ENCODE results near the gene PPARG.

- TF ChIP-seq POLR2A (IDR thresholded peaks at IDR 0.05; ENCODE audit: low read depth, low read length): no peak
- TF ChIP-seq SPI1 (IDR thresholded peaks at IDR 0.05; ENCODE audit: borderline replicate concordance, insufficient read depth, low read depth, low read length): no peak
- no peak for TF ChIP-seq IRF3 (IDR thresholded peaks at IDR 0.05)
- TF ChIP-seq NRF1 (conservative IDR thresholded peaks at IDR 0.05; ENCODE audit: low read depth, low read length): no peak
- no peak for TF ChIP-seq TCF7 (IDR thresholded peaks at IDR 0.05; ENCODE audit: borderline replicate concordance)
- TF ChIP-seq ATF7 (IDR thresholded peaks at IDR 0.05; ENCODE audit: low read depth): no peak
- no peak for TF ChIP-seq ZBTB33 (IDR thresholded peaks at IDR 0.05)
- no peak for TF ChIP-seq CREB1 (IDR thresholded peaks at IDR 0.05; ENCODE audit: low read depth)
- TF ChIP-seq CTCF (IDR thresholded peaks at IDR 0.05 in 2 of 3, conservative IDR thresholded peaks at IDR 0.05 in 1 of 3; ENCODE audit: control insufficient read depth in 2 of 3, extremely low read depth in 1 of 3, insufficient read depth in 1 of 3, low read depth in 3 of 3, low read length in 3 of 3): no peak
- no peak for TF ChIP-seq CUX1 (IDR thresholded peaks at IDR 0.05; ENCODE audit: insufficient replicate concordance, low read depth, low read length)
Observed at GRCh38 chr3:12357456-12357855, 68.6 kb downstream of the PPARG start.
